Thoracic aorta (tissue), 2 donors: ENCODE data around the gene BBOX1. TPM values are rescaled to one million over a fixed set of nuclear protein-coding genes. Genes with fewer than 3 reads are reported as not detected.

ENCODE experiments used
- ATAC-seq: fragments of 150-250 bp; one replicate; pipeline ENCODE4 v1.8.0; 2017; ENCODE audit warnings: low read depth; ENCODE audit not compliant: insufficient number of reproducible peaks, low FRiP score
- DNase-seq: peaks from one replicate; pipeline ENCODE4 v3.0.0-alpha.2; 2020; ENCODE audit warnings: low spot score
- H3K27ac ChIP-seq, 2 donors: fragments of 200-600 bp; sonication (generic); 1 replicate in 1 of 2; 2 replicates in 1 of 2; pipeline ENCODE4 v1.5.1; 2016; ENCODE audit warnings: mild to moderate bottlenecking in 2 of 2, moderate library complexity in 2 of 2
- H3K27me3 ChIP-seq: fragments of 200-600 bp; sonication (generic); replicated peaks from 2 replicates; pipeline ENCODE4 v1.6.0; 2016; ENCODE audit warnings: mild to moderate bottlenecking; ENCODE audit not compliant: insufficient read depth
- H3K36me3 ChIP-seq: fragments of 200-600 bp; sonication (generic); one replicate; pipeline ENCODE4 v1.5.1; 2016
- H3K4me1 ChIP-seq, 2 donors: fragments of 200-600 bp; sonication (generic); 1 replicate in 1 of 2; 2 replicates in 1 of 2; pipeline versions ENCODE4 v1.5.1 to v1.6.0; 2016; ENCODE audit warnings: low read depth in 2 of 2, mild to moderate bottlenecking in 1 of 2; ENCODE audit not compliant: control insufficient read depth in 1 of 2
- H3K4me3 ChIP-seq: fragments of 200-600 bp; sonication (generic); 2 replicates; pipeline ENCODE4 v1.5.1; 2016; ENCODE audit warnings: mild to moderate bottlenecking
- H3K9me3 ChIP-seq: fragments of 200-600 bp; sonication (generic); 2 replicates; pipeline ENCODE4 v1.5.1; 2016
- CTCF ChIP-seq: fragments of 200-600 bp; sonication (generic); IDR thresholded peaks from one replicate; pipeline ENCODE4 v1.5.1; 2019; ENCODE audit warnings: antibody characterized with exemption
- total RNA-seq, 2 donors: library from RNA; depleted of rRNA; stranded (reverse); fragments of >200 nt; gene quantifications; one replicate each; pipeline versions ENCODE4 v1.1.0 to v1.2.3, GENCODE V29; 2016

The BBOX1 gene
- total RNA-seq, 2 donors from 2014 or later: not detected

- DNase-seq (no peak), ATAC-seq (no peak)
- Histone ChIP-seq H3K27ac (no peak overlapping the region), H3K4me3 (no peak overlapping the region), H3K9me3 (no peaks in the 10 kb centered on the region), H3K4me1 (peaks cover 0 to 28% of the 10 kb centered on the region in 2 donors), H3K36me3 (no peaks in the 10 kb centered on the region), H3K27me3 (no peaks in the 10 kb centered on the region)
- no peak for TF ChIP-seq CTCF
These were observed 55.3 kb downstream of the BBOX1 start for GRCh38 chr11:27095887-27096286.

- H3K27me3 ChIP-seq: no peaks in the 10 kb centered on the region
- ATAC-seq: no peak
- DNase-seq: no peak
- H3K36me3 ChIP-seq: no peaks in the 10 kb centered on the region
- H3K9me3 ChIP-seq: no peaks in the 10 kb centered on the region
- H3K27ac ChIP-seq: no peak overlapping the region
- H3K4me3 ChIP-seq: no peak overlapping the region
- H3K4me1 ChIP-seq: peaks cover 0 to 28% of the 10 kb centered on the region in 2 donors
- TF ChIP-seq CTCF: no peak
These were observed 56.9 kb downstream of the BBOX1 start for GRCh38 chr11:27097551-27097950.

- Histone ChIP-seq H3K4me1 (peaks cover 0 to 11% of the 10 kb centered on the region in 2 donors), H3K36me3 (no peaks in the 10 kb centered on the region), H3K9me3 (no peaks in the 10 kb centered on the region), H3K4me3 (no peak overlapping the region), H3K27ac (no peak overlapping the region), H3K27me3 (no peaks in the 10 kb centered on the region)
- TF ChIP-seq CTCF: no peak
- DNase-seq (no peak), ATAC-seq (no peak)
These were observed 59.9 kb downstream of the BBOX1 start for GRCh38 chr11:27100534-27100933.

- ATAC-seq: no peak
- Histone ChIP-seq H3K4me3 (no peak overlapping the region), H3K4me1 (no peaks in the 10 kb centered on the region), H3K27ac (no peak overlapping the region), H3K36me3 (no peaks in the 10 kb centered on the region), H3K9me3 (no peaks in the 10 kb centered on the region), H3K27me3 (no peaks in the 10 kb centered on the region)
- no peak for DNase-seq
- no peak for TF ChIP-seq CTCF
These were observed 66.9 kb downstream of the BBOX1 start for GRCh38 chr11:27107548-27107947.

GRCh38 chr11:27108809-27109208 lies 68.2 kb downstream of the BBOX1 start:
- no peak overlapping the region for H3K27ac ChIP-seq
- no peak for TF ChIP-seq CTCF
- H3K4me3 ChIP-seq: no peak overlapping the region

More at GRCh38 chr11:27108809-27109208, 68.2 kb downstream of the BBOX1 start:
- DNase-seq (no peak), ATAC-seq (no peak)
- Histone ChIP-seq H3K9me3 (no peaks in the 10 kb centered on the region), H3K27me3 (no peaks in the 10 kb centered on the region), H3K36me3 (no peaks in the 10 kb centered on the region), H3K4me1 (no peaks in the 10 kb centered on the region)
